Brain microvascular endothelial cell (primary cell): ENCODE data around the gene HMSD.

ENCODE experiments used
- DNase-seq: peaks from one replicate; pipeline ENCODE4 v3.0.0-alpha.2; 2020
- H3K27ac ChIP-seq: fragments of 250-450 bp; sonication (Bioruptor Pico); 2 replicates; pipeline ENCODE4 v1.5.1; 2020; ENCODE audit warnings: mild to moderate bottlenecking, moderate library complexity
- H3K27me3 ChIP-seq: fragments of 250-450 bp; sonication (Bioruptor Pico); replicated peaks from 2 replicates; pipeline ENCODE4 v1.5.1; 2020; ENCODE audit warnings: mild to moderate bottlenecking
- H3K36me3 ChIP-seq: fragments of 250-450 bp; sonication (Bioruptor Pico); replicated peaks from 2 replicates; pipeline ENCODE4 v1.5.1; 2020; ENCODE audit warnings: mild to moderate bottlenecking
- H3K4me3 ChIP-seq: 2 replicates; pipeline ENCODE4 v1.5.1; 2011; ENCODE audit warnings: low read depth, mild to moderate bottlenecking, control low read depth, low read length, moderate library complexity
- in situ Hi-C: cut with HindIII; loops from 2 replicates; pipeline ENCODE4 v1.10.0; 2017; ENCODE audit warnings: low sequenced_read_pairs, low pct_ligation_motif_present
- TF ChIP-seq, protein P1 (sequence below): IDR thresholded peaks from 2 replicates; pipeline ENCODE4 v1.5.1; 2011; ENCODE audit warnings: low read depth, mild to moderate bottlenecking, moderate library complexity, low read length, control low read depth, inconsistent platforms; ENCODE audit errors: missing control alignments

HMSD gene

DNA sequence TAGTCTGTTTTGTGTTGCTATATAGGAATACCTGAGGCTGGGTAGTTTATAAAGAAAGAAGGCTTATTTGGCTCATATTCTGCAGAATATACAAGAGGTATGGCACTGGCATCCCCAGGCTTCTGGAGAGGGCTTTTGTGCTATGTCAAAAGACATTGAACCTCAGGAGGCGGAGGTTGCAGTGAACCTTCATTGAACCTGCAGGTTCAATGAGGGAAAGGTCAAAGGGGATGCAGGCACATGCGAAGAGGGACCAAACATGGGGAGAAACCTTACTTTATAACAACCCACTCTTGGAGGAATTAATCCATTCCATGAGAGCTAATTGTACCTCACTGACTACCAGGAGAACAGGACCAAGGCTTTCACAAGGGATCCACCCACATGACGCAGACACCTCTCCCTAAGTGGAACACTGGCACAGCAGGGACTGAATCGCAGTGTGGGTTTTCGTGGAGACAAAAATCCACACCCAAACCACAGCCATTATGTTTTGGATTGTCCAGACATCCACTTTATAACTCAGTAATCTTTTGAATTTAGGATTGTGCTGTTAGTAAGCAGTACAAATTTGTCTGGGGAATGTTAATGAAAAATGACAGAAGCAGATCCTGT lies 16.7 kb downstream of the HMSD start:
- no peak for DNase-seq
- Histone ChIP-seq H3K4me3 (no peak overlapping the region), H3K27me3 (no peaks in the 10 kb centered on the region), H3K27ac (no peak overlapping the region), H3K36me3 (no peaks in the 10 kb centered on the region)
- in situ Hi-C loops, result no loop called here
- TF ChIP-seq, protein P1, sequence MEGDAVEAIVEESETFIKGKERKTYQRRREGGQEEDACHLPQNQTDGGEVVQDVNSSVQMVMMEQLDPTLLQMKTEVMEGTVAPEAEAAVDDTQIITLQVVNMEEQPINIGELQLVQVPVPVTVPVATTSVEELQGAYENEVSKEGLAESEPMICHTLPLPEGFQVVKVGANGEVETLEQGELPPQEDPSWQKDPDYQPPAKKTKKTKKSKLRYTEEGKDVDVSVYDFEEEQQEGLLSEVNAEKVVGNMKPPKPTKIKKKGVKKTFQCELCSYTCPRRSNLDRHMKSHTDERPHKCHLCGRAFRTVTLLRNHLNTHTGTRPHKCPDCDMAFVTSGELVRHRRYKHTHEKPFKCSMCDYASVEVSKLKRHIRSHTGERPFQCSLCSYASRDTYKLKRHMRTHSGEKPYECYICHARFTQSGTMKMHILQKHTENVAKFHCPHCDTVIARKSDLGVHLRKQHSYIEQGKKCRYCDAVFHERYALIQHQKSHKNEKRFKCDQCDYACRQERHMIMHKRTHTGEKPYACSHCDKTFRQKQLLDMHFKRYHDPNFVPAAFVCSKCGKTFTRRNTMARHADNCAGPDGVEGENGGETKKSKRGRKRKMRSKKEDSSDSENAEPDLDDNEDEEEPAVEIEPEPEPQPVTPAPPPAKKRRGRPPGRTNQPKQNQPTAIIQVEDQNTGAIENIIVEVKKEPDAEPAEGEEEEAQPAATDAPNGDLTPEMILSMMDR, result no peak

DNA sequence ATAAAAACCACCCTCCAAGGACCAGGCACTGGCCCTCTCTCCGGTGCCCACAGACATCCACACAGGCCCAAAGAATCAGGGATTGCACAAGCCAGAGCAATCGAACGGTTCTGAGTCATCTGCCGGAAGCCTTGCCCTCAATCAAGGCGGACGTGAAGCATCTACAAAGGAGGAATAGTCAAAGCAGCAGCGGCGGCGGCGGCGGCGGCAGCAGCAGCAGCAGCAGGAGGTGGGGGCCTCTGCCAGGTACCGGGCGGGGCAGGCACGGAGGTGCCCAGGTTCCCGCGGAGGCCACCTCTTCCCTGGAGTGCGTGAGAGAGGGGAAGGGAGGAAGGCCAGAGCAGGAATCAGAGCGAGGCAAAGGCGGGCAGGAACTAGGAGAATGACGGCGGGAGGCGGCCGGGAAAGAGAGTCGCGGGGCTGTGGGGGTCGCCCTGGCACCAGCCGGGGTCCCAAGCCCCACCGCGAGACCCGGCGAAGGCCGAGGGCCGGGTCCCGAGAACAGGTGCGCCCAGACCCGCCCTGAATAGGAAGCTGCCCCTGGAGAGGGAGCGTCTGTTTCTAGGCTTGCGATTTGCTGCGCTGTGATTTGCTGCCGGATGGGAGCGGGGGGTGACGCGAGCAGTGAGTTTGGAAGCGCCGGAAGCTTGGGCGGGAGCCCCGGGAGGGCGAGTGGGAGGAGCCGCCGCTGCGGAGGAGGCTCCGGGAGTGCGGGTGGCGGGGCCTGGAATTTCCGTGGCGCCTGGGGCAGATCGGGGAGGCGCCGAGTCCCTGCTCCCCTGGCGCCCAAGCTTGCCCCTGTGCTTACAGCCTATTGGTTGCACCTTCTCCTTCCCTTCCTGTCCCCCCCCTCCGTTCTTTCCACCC lies 21.1 kb downstream of the HMSD start, which contains the start of gene SERPINB8:
TSS of gene SERPINB8 (plus strand) at position 140 of the 867 bp plus-strand sequence. CDS start 8,228 bp downstream, outside the sequence.
- Histone ChIP-seq H3K27me3 (no peaks in the 10 kb centered on the region), H3K4me3 (peak within 1 kb of the TSS; percentile 91), H3K27ac (peak within 1 kb of the TSS; percentile 89), H3K36me3 (no peaks in the 10 kb centered on the region)
- TF ChIP-seq, protein P1, result no peak
- DNase-seq, result peak; percentile 93
- in situ Hi-C loops, result no loop called here

DNA sequence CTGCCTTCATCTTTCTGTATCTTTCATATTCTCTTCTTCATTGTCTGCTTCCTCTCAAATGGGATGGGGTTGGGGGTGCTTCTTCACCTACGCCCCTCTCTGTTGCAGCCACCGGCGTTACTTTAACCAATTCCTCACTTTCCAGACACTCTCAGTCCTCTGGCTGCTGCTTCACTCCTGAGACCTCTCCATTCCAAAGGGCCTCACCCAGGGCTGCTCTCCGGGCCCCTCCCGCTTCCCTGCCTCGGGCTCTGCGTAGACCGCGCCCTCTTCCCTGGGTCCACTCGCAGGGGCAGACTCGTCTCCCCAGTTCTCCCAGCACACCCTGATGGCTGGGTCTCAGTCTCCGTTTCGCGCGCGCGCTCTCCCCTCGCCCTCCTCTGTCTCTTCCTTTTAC lies 21.7 kb downstream of the HMSD start:
- Histone ChIP-seq H3K27me3 (no peaks in the 10 kb centered on the region), H3K27ac (peak overlapping the region; percentile 89), H3K36me3 (no peaks in the 10 kb centered on the region), H3K4me3 (peak overlapping the region; percentile 91)
- DNase-seq, result no peak
- in situ Hi-C loops, result no loop called here
- TF ChIP-seq, protein P1, result no peak

DNA sequence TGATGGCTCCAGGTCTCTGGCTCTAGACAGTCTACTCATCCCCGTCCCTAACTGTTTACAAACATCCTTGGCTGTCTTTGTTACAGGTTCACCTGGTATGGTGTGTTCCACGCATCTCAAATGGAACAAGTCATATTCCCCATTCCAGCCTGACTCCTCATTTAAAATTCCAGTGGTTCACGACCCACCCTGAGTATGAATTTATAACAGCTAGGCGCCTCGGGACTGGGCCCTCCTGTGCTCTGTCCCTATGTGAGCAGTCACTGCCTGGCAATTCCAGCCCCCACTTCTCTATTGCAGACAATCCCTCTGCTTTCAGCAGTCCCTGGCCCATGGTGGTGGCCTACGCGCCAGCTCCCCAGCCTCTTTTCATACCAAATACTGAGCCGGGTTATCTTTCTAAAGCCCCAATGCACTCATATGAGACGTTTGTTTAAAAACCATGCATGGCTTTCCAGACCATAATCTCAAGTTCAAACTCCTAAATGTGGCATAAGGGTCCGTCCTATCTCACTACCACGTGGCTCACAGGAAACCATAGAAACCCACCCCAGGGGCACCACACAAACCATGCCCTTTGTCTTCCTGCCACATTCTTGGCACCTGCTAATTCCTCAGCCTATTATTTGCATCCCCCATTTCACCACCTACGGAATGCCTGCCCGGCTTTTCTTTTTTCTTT lies 22.4 kb downstream of the HMSD start:
- H3K4me3 ChIP-seq, result peak overlapping the region; percentile 91
- no peaks in the 10 kb centered on the region for H3K36me3 ChIP-seq
- DNase-seq, result no peak
- H3K27me3 ChIP-seq, result no peaks in the 10 kb centered on the region
- peak overlapping the region; percentile 89 for H3K27ac ChIP-seq
- TF ChIP-seq, protein P1, result no peak
- in situ Hi-C loops, result no loop called here

DNA sequence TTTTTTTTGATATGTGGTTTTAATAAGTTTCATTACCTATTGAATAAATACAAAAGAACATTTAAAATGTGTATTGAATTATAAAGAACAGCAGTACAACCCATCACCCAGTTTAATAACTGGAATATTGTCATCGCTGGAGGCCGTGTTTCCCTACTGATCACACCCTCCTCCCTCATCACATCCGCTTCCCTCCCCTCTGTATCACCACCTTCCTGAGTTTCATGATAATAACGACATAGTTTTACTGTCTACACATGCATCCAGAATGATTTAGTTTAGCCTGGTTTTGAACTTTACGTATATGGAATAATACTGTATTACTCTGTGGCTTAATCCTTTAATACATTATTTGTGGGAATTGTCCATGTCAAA lies 22.9 kb downstream of the HMSD start:
- TF ChIP-seq, protein P1, result no peak
- Histone ChIP-seq H3K36me3 (no peaks in the 10 kb centered on the region), H3K4me3 (no peak overlapping the region), H3K27me3 (no peaks in the 10 kb centered on the region), H3K27ac (no peak overlapping the region)
- no peak for DNase-seq
- in situ Hi-C loops, result no loop called here
